Endometrium (tissue), 2 donors: Measurements from ENCODE around the gene RAB30.
"Not testable (repeated sequence)": the region's sequence is repeated elsewhere in the genome, so short reads cannot be mapped to it uniquely, and the experiment has no call there.

Experiments
- FAIRE-seq: peaks from 2 replicates; lab custom pipeline; 2012; peaks lifted over from hg19 to GRCh38; lab: Jason Lieb, UNC
- donor health status: control.
- donor health status: control.

Gene RAB30

GRCh38 chr11:82943430-82943829 lies 128.3 kb downstream of the RAB30 start:
- FAIRE-seq: not testable (repeated sequence)

DNA sequence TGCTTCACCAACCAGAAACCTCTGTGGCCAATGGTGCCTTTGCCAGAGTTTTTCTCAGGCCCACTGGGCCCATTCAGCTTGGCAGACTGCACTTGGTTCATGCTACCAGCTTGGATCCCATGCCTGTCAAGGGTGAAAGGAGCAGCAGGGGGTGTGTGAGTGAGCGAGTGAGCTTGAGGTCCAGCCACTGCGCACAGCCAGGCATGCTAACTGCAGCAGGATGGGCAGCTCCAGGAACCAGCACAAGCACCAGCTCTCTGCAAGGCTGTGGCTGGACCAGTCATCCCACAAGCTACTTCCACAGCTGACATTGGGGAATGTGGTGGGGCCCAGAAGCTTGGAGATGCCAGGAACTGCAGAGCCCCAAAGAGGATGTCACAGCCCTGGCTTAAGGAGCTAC lies 129.3 kb downstream of the RAB30 start:
- no peak for FAIRE-seq

GRCh38 chr11:82939456-82939855 lies 132.2 kb downstream of the RAB30 start:
- FAIRE-seq: no peak

GRCh38 chr11:82937554-82937953 lies 134.1 kb downstream of the RAB30 start:
- no peak for FAIRE-seq

- FAIRE-seq: no peak
These were observed 135.4 kb downstream of the RAB30 start for GRCh38 chr11:82936261-82936660.

DNA sequence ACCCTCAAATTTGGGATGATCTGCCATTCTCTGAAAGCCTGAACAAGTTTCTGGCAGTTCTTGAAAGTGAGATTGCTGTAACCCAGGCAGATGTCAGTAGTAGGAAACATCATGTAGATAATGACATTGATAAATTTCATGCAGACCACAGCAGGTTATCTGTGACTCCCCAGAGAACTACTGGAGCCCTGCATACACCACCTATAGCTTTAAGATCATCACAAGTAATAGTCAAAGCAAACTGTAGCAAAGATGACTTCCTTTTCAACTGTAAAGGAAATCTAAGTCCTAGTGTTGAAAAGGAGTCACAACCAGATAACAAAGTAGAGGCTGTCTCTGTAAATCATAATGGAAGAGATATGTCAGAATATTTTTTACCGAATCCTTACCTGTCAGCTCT lies 139.1 kb downstream of the RAB30 start:
- FAIRE-seq: no peak

DNA sequence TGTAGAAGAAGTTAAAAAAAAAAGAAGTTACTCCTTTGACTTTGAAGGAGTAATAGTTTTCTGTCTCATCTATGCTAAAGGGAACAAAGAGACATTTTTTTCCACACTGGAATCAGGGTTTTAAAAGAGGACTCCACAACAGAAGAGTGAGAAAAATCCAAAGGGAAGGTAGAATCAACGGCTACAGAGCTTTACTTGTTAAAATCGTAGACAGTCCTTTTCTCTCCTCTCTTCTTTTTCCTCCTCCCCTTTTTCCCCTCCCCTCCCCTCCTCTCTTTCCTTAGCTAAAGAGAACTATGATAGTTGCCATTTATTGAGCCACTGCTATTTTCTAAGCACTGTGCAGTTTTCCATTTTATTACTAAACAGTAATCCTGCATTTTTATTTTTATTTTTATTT lies 141.0 kb downstream of the RAB30 start:
- FAIRE-seq: no peak

- FAIRE-seq: no peak
These were observed 141.5 kb downstream of the RAB30 start for GRCh38 chr11:82930229-82930628.

DNA sequence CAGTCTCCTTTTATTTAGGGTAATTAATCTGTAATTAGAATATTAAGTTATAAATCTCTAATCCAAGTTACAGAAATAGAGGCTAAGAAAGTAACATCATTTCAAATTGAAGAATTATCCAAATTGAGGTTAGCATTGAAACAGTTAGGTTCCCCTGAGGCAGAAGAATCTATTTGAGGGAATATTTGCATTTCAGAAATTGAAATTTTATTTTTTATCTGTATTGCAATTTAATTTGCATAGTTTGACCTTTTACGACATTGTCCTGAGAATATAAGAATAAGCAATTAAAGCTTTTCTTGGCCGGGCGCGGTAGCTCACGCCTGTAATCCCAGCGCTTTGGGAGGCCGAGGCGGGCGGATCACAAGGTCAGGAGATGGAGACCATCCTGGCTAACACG lies 142.6 kb downstream of the RAB30 start:
- FAIRE-seq: no peak

GRCh38 chr11:82927264-82927880 lies 144.3 kb downstream of the RAB30 start:
- peak; percentile 89 for FAIRE-seq

DNA sequence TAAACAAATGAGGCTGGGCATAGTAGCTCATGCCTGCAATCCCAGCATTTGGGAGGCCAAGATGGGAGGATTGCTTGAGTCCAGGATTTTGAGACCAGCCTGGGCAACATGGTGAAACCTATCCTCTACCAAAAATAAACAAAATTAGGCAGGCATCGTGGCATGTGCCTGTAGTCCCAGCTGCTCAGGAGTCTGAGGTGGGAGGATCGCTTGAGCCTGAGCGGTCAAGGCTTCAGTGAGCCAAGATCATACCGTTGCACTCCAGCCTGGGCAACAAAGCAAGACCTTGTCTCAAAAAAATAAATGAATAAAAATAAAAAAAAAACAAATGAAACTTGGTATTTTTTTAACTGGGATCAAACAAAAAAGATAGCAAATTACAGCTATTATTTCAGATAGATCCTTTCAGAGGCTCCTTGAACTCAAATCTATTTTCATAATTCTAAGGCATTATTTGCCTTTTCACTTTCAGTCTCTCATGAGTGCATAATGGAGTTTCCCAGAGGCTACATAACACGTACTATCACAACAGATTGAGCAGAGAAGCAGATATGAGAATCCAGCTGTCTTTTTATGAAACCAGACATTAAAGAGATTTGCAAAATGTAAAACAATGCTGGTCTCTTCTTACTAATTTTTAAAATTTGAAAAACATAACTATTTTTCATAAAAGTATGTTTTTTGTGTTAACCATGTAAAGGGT lies 147.0 kb downstream of the RAB30 start:
- FAIRE-seq: no peak
